Sciatic nerve (tissue), 2 donors: Measurements from ENCODE around the gene ACOXL. TPM values are rescaled to one million over a fixed set of nuclear protein-coding genes. Genes with fewer than 3 reads are reported as not detected.

Experiments used
- ATAC-seq: fragments of 200-7000 bp; cut with Tn5 transposase; one replicate; pipeline ENCODE4 v1.9.1; 2020; ENCODE audit warnings: mild to moderate bottlenecking, moderate library complexity
- DNase-seq: peaks from one replicate; pipeline ENCODE4 v3.0.0-alpha.2; 2020; ENCODE audit warnings: low spot score
- intact Hi-C: fragments of 100-400 bp; cut with DNase I; formaldehyde crosslinking; loops from one replicate; pipeline ENCODE4 v1.14.2; 2022
- total RNA-seq: library from RNA; stranded (reverse); fragmentation: NEBNext Ultra II Directional; extraction: Animal tissue kit (Norgen Biotek cat#: 25700); gene quantifications from one replicate; pipeline ENCODE4 v1.2.1, GENCODE V29; 2021
- donor health status: DM: no; HTN: no; CAD: no.
- donor health status: DM: no; HTN: no; CAD: no.

The ACOXL gene
- total RNA-seq, 1 donor from 2014 or later, result not detected

- intact Hi-C loops, result no loop called here
- DNase-seq (no peak), ATAC-seq (no peak)
Measured at GRCh38 chr2:110877031-110877827, 144.9 kb downstream of the ACOXL start.

- no peak for DNase-seq
- intact Hi-C loops, result no loop called here
Measured at GRCh38 chr2:110878150-110878549, 145.8 kb downstream of the ACOXL start.

GRCh38 chr2:110881908-110882307 lies 149.5 kb downstream of the ACOXL start:
- DNase-seq, result no peak
- intact Hi-C loops, result no loop called here
- no peak for ATAC-seq

More at GRCh38 chr2:110878150-110878549, 145.8 kb downstream of the ACOXL start:
- no peak for ATAC-seq

- DNase-seq, result no peak
- ATAC-seq, result no peak
- intact Hi-C loops, result no loop called here
Measured at GRCh38 chr2:110883406-110883805, 151.0 kb downstream of the ACOXL start.

- DNase-seq, result no peak
- no peak for ATAC-seq
Measured at GRCh38 chr2:110885256-110885655, 152.9 kb downstream of the ACOXL start.

GRCh38 chr2:110886826-110887573 lies 154.6 kb downstream of the ACOXL start:
- DNase-seq (no peak), ATAC-seq (no peak)
- intact Hi-C loops, result no loop called here

More at GRCh38 chr2:110885256-110885655, 152.9 kb downstream of the ACOXL start:
- intact Hi-C loops, result no loop called here

GRCh38 chr2:110888411-110888810 lies 156.0 kb downstream of the ACOXL start:
- intact Hi-C loops, result no loop called here
- ATAC-seq (no peak), DNase-seq (no peak)

GRCh38 chr2:110891626-110892025 lies 159.3 kb downstream of the ACOXL start:
- ATAC-seq, result no peak
- DNase-seq, result no peak
- intact Hi-C loops, result no loop called here

- intact Hi-C loops, result no loop called here
- ATAC-seq (no peak), DNase-seq (no peak)
Measured at GRCh38 chr2:110896226-110896625, 163.9 kb downstream of the ACOXL start.

GRCh38 chr2:110897966-110898365 lies 165.6 kb downstream of the ACOXL start:
- intact Hi-C loops, result no loop called here
- ATAC-seq (no peak), DNase-seq (no peak)

GRCh38 chr2:110900191-110900590 lies 167.8 kb downstream of the ACOXL start:
- ATAC-seq (no peak), DNase-seq (no peak)
- intact Hi-C loops, result loop anchor here (5.0 kb wide), 1 partner anchor 1508 kb away; no protein-coding TSS in a partner anchor

- ATAC-seq, result no peak
- intact Hi-C loops, result loop anchor here (5.0 kb wide), 1 partner anchor 1511 kb away; no protein-coding TSS in a partner anchor
- DNase-seq, result no peak
Measured at GRCh38 chr2:110903548-110903947, 171.2 kb downstream of the ACOXL start.

GRCh38 chr2:110904116-110904778 lies 171.9 kb downstream of the ACOXL start:
- no peak for DNase-seq
- ATAC-seq, result no peak
- intact Hi-C loops, result loop anchor here (5.0 kb wide), 1 partner anchor 1512 kb away; no protein-coding TSS in a partner anchor

GRCh38 chr2:110904779-110905148 lies 172.4 kb downstream of the ACOXL start:
- ATAC-seq (no peak), DNase-seq (no peak)
- intact Hi-C loops, result loop anchor here (5.0 kb wide), 1 partner anchor 1512 kb away; no protein-coding TSS in a partner anchor

- intact Hi-C loops, result no loop called here
- DNase-seq (no peak), ATAC-seq (no peak)
Measured at GRCh38 chr2:110905217-110905616, 172.8 kb downstream of the ACOXL start.

- DNase-seq, result no peak
- ATAC-seq, result no peak
- intact Hi-C loops, result no loop called here
Measured at GRCh38 chr2:110906613-110907298, 174.4 kb downstream of the ACOXL start.

GRCh38 chr2:110909501-110909900 lies 177.1 kb downstream of the ACOXL start:
- intact Hi-C loops, result no loop called here
- no peak for DNase-seq
- ATAC-seq, result no peak

GRCh38 chr2:110910423-110910822 lies 178.1 kb downstream of the ACOXL start:
- no peak for DNase-seq
- intact Hi-C loops, result no loop called here
- ATAC-seq, result no peak

- intact Hi-C loops, result no loop called here
- ATAC-seq (no peak), DNase-seq (no peak)
Measured at GRCh38 chr2:110919738-110920137, 187.4 kb downstream of the ACOXL start.
